ENCODE measurements around the gene ST6GALNAC4. TPM values are rescaled to one million over a fixed set of nuclear protein-coding genes. Genes with fewer than 3 reads are reported as not detected.

ST6GALNAC4 gene
- total RNA-seq, 1 experiment from 2014 or later: 25.7 TPM

- CTCF ChIA-PET: interaction anchor here (0.6 to 2.5 kb wide), 5 partner anchors 19 to 139 kb away, joined by 3 to 11 read pairs (median 6); partner anchors contain the start of genes ENG and TOR2A
- no peak for DNase-seq (ENCODE audit: low spot score)
- no peaks in the 10 kb centered on the region for H3K36me3 Mint-ChIP-seq
- H3K4me3 Mint-ChIP-seq: no peak overlapping the region
- H3K27me3 Mint-ChIP-seq (ENCODE audit: low read depth): no peaks in the 10 kb centered on the region
- TF ChIP-seq FOXP4 (CRISPR knock-in tag; IDR thresholded peaks at IDR 0.05): no peak
- TF ChIP-seq PRDM15 (CRISPR knock-in tag; IDR thresholded peaks at IDR 0.05): no peak
- no peak overlapping the region for H3K27ac Mint-ChIP-seq
- peaks cover 12% of the 10 kb centered on the region for H3K4me1 Mint-ChIP-seq
- no peak for ATAC-seq
- H3K9me3 Mint-ChIP-seq: no peaks in the 10 kb centered on the region
- POLR2A ChIA-PET: interaction anchor here (1.7 kb wide), 1 partner anchor 19 kb away, joined by 3 read pairs; the partner anchor contains the start of gene ENG
Measured at GRCh38 chr9:127873886-127874285, 43.0 kb downstream of the ST6GALNAC4 start.

GRCh38 chr9:127873223-127873691, 43.6 kb downstream of the ST6GALNAC4 start:
- H3K27ac Mint-ChIP-seq: no peak overlapping the region
- DNase-seq (ENCODE audit: low spot score) (no peak), ATAC-seq (no peak)
- H3K9me3 Mint-ChIP-seq: no peaks in the 10 kb centered on the region
- peaks cover 15% of the 10 kb centered on the region for H3K4me1 Mint-ChIP-seq
- no peaks in the 10 kb centered on the region for H3K27me3 Mint-ChIP-seq (ENCODE audit: low read depth)
- no peaks in the 10 kb centered on the region for H3K36me3 Mint-ChIP-seq
- no peak overlapping the region for H3K4me3 Mint-ChIP-seq
- no peak for TF ChIP-seq JUN (CRISPR knock-in tag; IDR thresholded peaks at IDR 0.05)
- TF ChIP-seq ATF1 (CRISPR knock-in tag; IDR thresholded peaks at IDR 0.05): no peak
- TF ChIP-seq ZNF425 (CRISPR knock-in tag; conservative IDR thresholded peaks at IDR 0.05): no peak
- no peak for TF ChIP-seq GTF2I (CRISPR knock-in tag; conservative IDR thresholded peaks at IDR 0.05)
- TF ChIP-seq ZNF281 (CRISPR knock-in tag; IDR thresholded peaks at IDR 0.05): no peak
- TF ChIP-seq TEAD4 (CRISPR knock-in tag; IDR thresholded peaks at IDR 0.05): no peak
- no peak for TF ChIP-seq ZNF138 (CRISPR knock-in tag; conservative IDR thresholded peaks at IDR 0.05)
- ChIA-PET POLR2A (interaction anchor here (1.7 kb wide), 1 partner anchor 18 kb away, joined by 3 read pairs; the partner anchor contains the start of gene ENG), CTCF (interaction anchor here (0.6 to 2.5 kb wide), 5 partner anchors 19 to 138 kb away, joined by 3 to 11 read pairs (median 6); partner anchors contain the start of genes ENG and TOR2A)

Data from WTC11 (cell line).